COR-L47 (cell line): ENCODE results near the gene ACYP2.
"Not testable (repeated sequence)": the region's sequence is repeated elsewhere in the genome, so short reads cannot be mapped to it uniquely, and the experiment has no call there.

Experiments used
- DNase-seq: peaks from one replicate; lab custom pipeline; 2025; lab: John Stamatoyannopoulos, UW

Gene ACYP2

GRCh38 chr2:54227798-54228197 lies 112.4 kb downstream of the ACYP2 start:
- DNase-seq, result no peak

- DNase-seq, result no peak
Observed at GRCh38 chr2:54228945-54229344, 113.5 kb downstream of the ACYP2 start.

GRCh38 chr2:54233832-54234649 lies 118.6 kb downstream of the ACYP2 start:
- no peak for DNase-seq

- DNase-seq, result no peak
Observed at GRCh38 chr2:54237428-54237827, 122.0 kb downstream of the ACYP2 start.

- DNase-seq, result no peak
Observed at GRCh38 chr2:54239427-54239826, 124.0 kb downstream of the ACYP2 start.

GRCh38 chr2:54240515-54241469 lies 125.4 kb downstream of the ACYP2 start:
- DNase-seq, result no peak

GRCh38 chr2:54247115-54247514 lies 131.7 kb downstream of the ACYP2 start:
- DNase-seq, result no peak

GRCh38 chr2:54249629-54250028 lies 134.2 kb downstream of the ACYP2 start:
- DNase-seq, result no peak

- DNase-seq, result no peak
Observed at GRCh38 chr2:54254180-54254579, 138.8 kb downstream of the ACYP2 start.

GRCh38 chr2:54255230-54256090 lies 140.0 kb downstream of the ACYP2 start:
- no peak for DNase-seq

- DNase-seq, result no peak
Observed at GRCh38 chr2:54256091-54256694, 140.8 kb downstream of the ACYP2 start, which contains the start of gene TSPYL6. Gene TSPYL6, minus strand, starts transcription at chr2:54256229. Its CDS starts 78 bp downstream, at chr2:54256151.

GRCh38 chr2:54258166-54258565 lies 142.8 kb downstream of the ACYP2 start:
- no peak for DNase-seq

- no peak for DNase-seq
Observed at GRCh38 chr2:54259413-54260240, 144.2 kb downstream of the ACYP2 start.

- no peak for DNase-seq
Observed at GRCh38 chr2:54260241-54260595, 144.8 kb downstream of the ACYP2 start.

GRCh38 chr2:54261537-54261936 lies 146.1 kb downstream of the ACYP2 start:
- DNase-seq, result no peak

- DNase-seq, result no peak
Observed at GRCh38 chr2:54262015-54262765, 146.8 kb downstream of the ACYP2 start.

- DNase-seq, result not testable (repeated sequence)
Observed at GRCh38 chr2:54265081-54265480, 149.7 kb downstream of the ACYP2 start.

GRCh38 chr2:54267577-54267976 lies 152.2 kb downstream of the ACYP2 start:
- no peak for DNase-seq

- DNase-seq, result no peak
Observed at GRCh38 chr2:54271189-54271588, 155.8 kb downstream of the ACYP2 start.
